Cortex of kidney (tissue), 1 donor: Measurements from ENCODE around the gene CENPL.
"Not testable (repeated sequence)": the region's sequence is repeated elsewhere in the genome, so short reads cannot be mapped to it uniquely, and the experiment has no call there.

Source experiments
- DNase-seq: peaks from one replicate; lab custom pipeline; 2025; lab: John Stamatoyannopoulos, UW

The CENPL gene

GRCh38 chr1:173857363-173857917 lies 32.8 kb upstream of the CENPL start:
- DNase-seq: no peak

DNA sequence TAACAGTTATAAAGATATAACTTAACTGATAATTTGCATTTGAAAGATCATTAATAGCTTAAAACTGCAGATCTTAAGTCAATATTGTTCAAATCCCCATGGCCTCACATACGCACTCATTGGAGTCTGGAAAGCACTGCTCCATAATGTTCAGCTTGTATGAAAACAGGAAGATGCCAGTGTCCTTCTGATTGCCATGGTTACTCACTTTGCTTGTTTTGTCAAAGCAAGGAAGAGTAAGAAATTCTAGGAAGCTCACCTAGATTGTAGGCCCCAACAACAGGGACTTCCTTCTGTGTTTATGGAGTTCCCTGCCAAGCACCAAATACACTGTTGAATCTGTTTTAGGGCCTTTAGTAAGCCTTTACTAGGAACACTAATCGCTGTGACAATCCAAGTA lies 32.2 kb upstream of the CENPL start:
- no peak for DNase-seq

DNA sequence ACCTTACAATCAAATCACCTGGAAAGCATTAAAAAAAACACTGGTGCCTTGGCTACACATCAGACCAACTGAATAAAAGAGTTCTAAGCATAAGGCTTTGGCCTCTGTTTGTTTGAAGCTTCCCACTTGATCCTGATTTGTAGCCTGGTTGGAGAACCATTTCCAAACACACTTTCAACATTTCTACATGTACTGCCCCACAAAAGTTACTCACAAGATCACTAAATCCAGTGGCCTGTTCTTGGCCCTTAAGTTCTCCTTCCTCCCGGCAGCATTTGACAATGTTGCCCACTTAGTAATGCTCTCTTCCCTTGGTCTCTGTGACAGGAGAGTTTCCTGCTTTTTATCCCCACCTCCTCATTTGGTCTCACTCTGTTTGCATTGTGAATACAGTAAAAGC lies 31.3 kb upstream of the CENPL start:
- no peak for DNase-seq

GRCh38 chr1:173853074-173853473 lies 28.4 kb upstream of the CENPL start:
- no peak for DNase-seq

GRCh38 chr1:173852105-173852504 lies 27.4 kb upstream of the CENPL start:
- no peak for DNase-seq

DNA sequence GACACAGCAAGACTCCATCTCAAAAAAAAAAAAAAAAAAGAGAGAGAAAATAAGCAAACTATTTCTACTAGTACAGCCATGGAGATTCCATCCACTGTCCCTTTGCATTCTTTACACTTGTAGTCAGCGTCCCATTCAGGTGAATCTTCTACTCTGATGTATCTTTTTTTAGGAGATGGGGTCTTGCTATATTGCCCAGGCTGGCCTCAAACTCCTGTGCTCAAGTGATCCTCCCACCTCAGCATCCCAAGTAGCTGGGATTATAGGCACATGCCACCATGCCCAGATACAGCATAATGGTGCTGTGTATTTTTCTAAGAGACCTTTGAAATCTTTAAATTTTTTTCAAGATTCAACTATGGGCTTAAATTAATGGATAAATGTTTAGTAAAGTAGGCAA lies 8.1 kb upstream of the CENPL start:
- no peak for DNase-seq

- no peak for DNase-seq
These were observed 2.9 kb upstream of the CENPL start for GRCh38 chr1:173827611-173828010.

GRCh38 chr1:173823781-173824314 lies 835 bp downstream of the CENPL start:
- DNase-seq: peak; percentile 35

GRCh38 chr1:173821680-173822079 lies 3.0 kb downstream of the CENPL start:
- DNase-seq: no peak

GRCh38 chr1:173818459-173818858 lies 6.2 kb downstream of the CENPL start:
- no peak for DNase-seq

DNA sequence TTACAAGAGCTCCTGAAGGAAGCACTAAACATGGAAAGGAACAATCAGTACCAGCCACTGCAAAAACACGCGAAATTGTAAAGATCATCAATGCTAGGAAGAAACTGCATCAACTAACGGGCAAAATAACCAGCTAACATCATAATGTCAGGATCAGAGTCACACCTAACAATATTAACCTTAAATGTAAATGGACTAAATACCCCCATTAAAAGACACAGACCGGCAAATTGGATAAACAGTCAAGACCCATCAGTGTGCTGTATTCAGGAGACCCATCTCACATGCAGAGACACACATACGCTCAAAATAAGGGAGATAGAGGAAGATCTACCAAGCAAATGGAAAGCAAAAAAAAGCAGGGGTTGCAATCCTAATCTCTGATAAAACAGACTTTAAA lies 11.0 kb downstream of the CENPL start:
- DNase-seq: not testable (repeated sequence)

GRCh38 chr1:173802961-173803360 lies 21.7 kb downstream of the CENPL start:
- no peak for DNase-seq

- DNase-seq: not testable (repeated sequence)
These were observed 24.7 kb downstream of the CENPL start for GRCh38 chr1:173799995-173800394.

GRCh38 chr1:173798078-173798477 lies 26.6 kb downstream of the CENPL start:
- DNase-seq: no peak

DNA sequence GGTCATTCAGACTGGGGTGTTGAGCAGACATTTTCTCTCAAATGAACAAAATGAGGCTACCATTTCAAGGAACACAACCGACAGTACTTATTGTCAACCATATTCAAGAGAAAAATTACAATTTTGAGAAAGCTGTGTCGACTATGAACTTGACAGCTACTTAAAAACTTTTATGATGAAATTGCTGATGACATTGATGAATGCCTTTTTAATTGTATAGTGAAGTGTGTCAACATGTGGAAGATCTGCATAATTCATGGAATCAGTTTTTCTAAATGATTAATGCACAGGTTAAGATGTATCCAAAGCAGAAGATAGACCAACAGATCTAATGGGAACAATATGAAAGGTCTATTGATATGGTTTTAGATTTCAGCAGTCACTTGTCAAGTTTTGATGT lies 34.8 kb downstream of the CENPL start:
- no peak for DNase-seq

DNA sequence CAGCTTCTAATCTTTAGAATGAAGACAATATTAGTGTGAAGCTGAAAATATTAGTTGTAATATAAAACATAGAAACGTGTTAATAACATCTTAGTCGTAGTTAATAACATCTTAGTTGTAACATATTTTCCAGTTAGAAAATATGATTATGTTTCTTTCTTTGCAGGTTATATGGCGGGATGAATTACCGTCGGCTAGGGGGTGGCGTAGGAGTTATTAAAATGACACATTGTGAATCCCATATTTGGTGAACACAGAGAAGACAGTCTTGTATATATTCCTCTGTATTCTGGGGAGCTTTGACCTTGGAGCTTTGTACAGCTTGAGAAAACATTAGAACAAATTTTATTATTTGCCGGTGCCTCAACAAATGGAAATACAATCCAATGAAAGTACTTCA lies 39.7 kb downstream of the CENPL start:
- DNase-seq: no peak

- DNase-seq: no peak
These were observed 44.7 kb downstream of the CENPL start for GRCh38 chr1:173779936-173780335.

GRCh38 chr1:173775578-173776226 lies 49.0 kb downstream of the CENPL start:
- DNase-seq: no peak

DNA sequence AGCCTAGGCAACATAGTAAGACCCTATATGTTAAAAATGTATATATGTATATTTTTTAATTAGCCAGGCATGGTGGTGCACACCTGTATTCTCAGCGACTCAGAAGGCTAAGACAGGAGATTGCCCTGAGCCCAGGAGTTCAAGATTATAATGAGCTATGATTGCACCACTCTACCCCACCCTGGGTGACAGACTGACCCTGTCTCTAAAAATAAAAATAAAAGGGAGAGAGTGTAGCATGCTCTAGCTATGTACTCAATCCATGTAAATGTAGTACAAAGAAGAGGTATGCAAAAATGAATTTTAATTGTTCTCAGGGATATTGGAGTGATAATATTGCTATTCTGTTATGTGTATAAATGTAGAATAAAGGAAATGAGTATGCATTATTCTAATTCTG lies 53.1 kb downstream of the CENPL start:
- DNase-seq: no peak

DNA sequence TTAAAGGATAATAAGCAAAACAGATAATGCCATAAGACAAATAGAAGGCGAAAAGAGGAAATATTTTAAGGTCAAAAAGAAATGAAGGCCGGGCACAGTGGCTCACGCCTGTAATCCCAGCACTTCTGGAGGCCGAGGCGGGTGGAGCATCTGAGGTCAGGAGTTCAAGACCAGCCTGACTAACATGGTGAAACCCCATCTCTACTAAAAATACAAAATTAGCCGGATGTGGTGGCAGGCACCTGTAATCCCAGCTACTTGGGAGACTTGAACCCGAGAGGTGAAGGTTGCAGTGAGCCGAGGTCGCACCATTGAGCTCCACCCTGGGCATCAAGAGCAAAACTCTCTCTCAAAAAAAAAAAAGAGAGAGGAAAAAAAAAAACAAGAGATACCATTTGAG lies 54.4 kb downstream of the CENPL start:
- not testable (repeated sequence) for DNase-seq

GRCh38 chr1:173768827-173769226 lies 55.9 kb downstream of the CENPL start:
- DNase-seq: no peak

DNA sequence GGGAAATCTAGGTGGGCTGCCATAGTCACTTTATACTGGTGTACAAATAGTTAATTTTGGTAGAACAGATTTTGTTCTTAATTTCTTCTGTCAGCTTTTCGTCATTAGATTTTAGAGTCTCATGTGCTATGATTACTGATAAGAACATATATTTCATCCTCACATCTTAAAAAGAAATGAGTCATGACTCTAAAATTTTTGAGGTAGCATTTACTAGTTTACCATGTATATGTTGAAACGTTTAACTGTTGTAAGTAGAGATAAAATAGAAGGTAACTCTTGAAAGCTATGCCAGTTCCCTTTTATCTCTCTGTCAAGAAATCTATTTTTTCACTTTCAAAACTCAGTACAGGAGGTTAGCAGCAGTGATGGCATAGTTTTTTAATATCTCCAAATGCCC lies 56.5 kb downstream of the CENPL start:
- DNase-seq: no peak

DNA sequence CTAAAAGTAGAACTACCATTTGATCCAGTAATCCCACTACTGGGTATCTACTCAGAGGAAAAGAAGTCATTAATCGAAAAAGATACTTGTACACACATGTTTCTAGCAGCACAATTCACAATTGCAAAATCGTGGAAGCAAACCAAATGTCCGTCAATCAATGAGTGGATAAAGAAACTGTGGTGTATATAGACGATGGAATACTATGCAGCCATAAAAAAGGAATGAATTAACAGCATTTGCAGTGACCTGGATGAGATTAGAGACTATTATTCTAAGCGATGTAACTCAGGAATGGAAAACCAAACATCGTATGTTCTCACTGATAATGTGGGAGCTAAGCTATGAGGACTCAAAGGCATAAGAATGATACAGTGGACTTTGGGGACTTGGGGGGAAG lies 60.4 kb downstream of the CENPL start:
- DNase-seq: not testable (repeated sequence)

GRCh38 chr1:173758980-173759379 lies 65.7 kb downstream of the CENPL start:
- no peak for DNase-seq
